Umbilical cord (tissue), 2 donors: Measurements from ENCODE around the gene ATP8A2. TPM values are rescaled to one million over a fixed set of nuclear protein-coding genes. Genes with fewer than 3 reads are reported as not detected.
A peak's percentile ranks its signal among the peaks of the same experiment; 100 is the strongest.

Experiments
- DNase-seq: peaks from one replicate; pipeline ENCODE4 v3.0.0-alpha.2; 2015; ENCODE audit warnings: low spot score
- total RNA-seq: library from RNA; depleted of rRNA; stranded (reverse); fragments of >200 nt; gene quantifications from one replicate; pipeline ENCODE4 v1.2.3, GENCODE V29; 2014; ENCODE audit warnings: low replicate concordance; ENCODE audit not compliant: insufficient read depth

Gene ATP8A2
- total RNA-seq, 1 donor from 2014 or later, result 1.7 TPM

- no peak for DNase-seq
Observed at GRCh38 chr13:26010487-26011207, 638.9 kb downstream of the ATP8A2 start.

GRCh38 chr13:26011208-26011573, 639.4 kb downstream of the ATP8A2 start:
- DNase-seq, result no peak

- DNase-seq, result peak; percentile 48
Observed at GRCh38 chr13:26011996-26012821, 640.4 kb downstream of the ATP8A2 start.

GRCh38 chr13:26012995-26013394, 641.2 kb downstream of the ATP8A2 start:
- no peak for DNase-seq

- no peak for DNase-seq
Observed at GRCh38 chr13:26015271-26016125, 643.7 kb downstream of the ATP8A2 start.

GRCh38 chr13:26016189-26016588, 644.4 kb downstream of the ATP8A2 start:
- no peak for DNase-seq

- DNase-seq, result no peak
Observed at GRCh38 chr13:26017196-26017921, 645.6 kb downstream of the ATP8A2 start.

GRCh38 chr13:26017932-26018665, 646.3 kb downstream of the ATP8A2 start:
- no peak for DNase-seq

- DNase-seq, result no peak
Observed at GRCh38 chr13:26019251-26019650, 647.5 kb downstream of the ATP8A2 start.

GRCh38 chr13:26019881-26020870, 648.4 kb downstream of the ATP8A2 start:
- no peak for DNase-seq

- no peak for DNase-seq
Observed at GRCh38 chr13:26020891-26021290, 649.1 kb downstream of the ATP8A2 start.

- DNase-seq, result no peak
Observed at GRCh38 chr13:26021516-26021915, 649.7 kb downstream of the ATP8A2 start.

GRCh38 chr13:26021956-26022355, 650.2 kb downstream of the ATP8A2 start:
- DNase-seq, result no peak

GRCh38 chr13:26022538-26023292, 650.9 kb downstream of the ATP8A2 start:
- no peak for DNase-seq

- no peak for DNase-seq
Observed at GRCh38 chr13:26024558-26024957, 652.8 kb downstream of the ATP8A2 start.

- no peak for DNase-seq
Observed at GRCh38 chr13:26025196-26025595, 653.4 kb downstream of the ATP8A2 start.

GRCh38 chr13:26025771-26026170, 654.0 kb downstream of the ATP8A2 start:
- DNase-seq, result no peak

- no peak for DNase-seq
Observed at GRCh38 chr13:26026211-26026610, 654.4 kb downstream of the ATP8A2 start.
